Measurements from ENCODE around the gene AQP2.

- no peak for TF ChIP-seq CTCF (conservative IDR thresholded peaks at IDR 0.05; ENCODE audit: low read length)
- no peak for TF ChIP-seq EZH2phosphoT487 (IDR thresholded peaks at IDR 0.05; ENCODE audit: borderline replicate concordance)
These were observed 25.8 kb upstream of the AQP2 start for GRCh38 chr12:49924628-49925246.
